DMS153 treated with DMSO at 0.1 percent for 48 hours (cell line): ENCODE measurements around the gene MS4A4E.
A peak's percentile ranks its signal among the peaks of the same experiment; 100 is the strongest.
"Not testable (repeated sequence)": the region's sequence is repeated elsewhere in the genome, so short reads cannot be mapped to it uniquely, and the experiment has no call there.

Experiments
- DNase-seq: peaks from one replicate; lab custom pipeline; 2025; ENCODE audit not compliant: unreplicated experiment; lab: John Stamatoyannopoulos, UW

MS4A4E gene

DNA sequence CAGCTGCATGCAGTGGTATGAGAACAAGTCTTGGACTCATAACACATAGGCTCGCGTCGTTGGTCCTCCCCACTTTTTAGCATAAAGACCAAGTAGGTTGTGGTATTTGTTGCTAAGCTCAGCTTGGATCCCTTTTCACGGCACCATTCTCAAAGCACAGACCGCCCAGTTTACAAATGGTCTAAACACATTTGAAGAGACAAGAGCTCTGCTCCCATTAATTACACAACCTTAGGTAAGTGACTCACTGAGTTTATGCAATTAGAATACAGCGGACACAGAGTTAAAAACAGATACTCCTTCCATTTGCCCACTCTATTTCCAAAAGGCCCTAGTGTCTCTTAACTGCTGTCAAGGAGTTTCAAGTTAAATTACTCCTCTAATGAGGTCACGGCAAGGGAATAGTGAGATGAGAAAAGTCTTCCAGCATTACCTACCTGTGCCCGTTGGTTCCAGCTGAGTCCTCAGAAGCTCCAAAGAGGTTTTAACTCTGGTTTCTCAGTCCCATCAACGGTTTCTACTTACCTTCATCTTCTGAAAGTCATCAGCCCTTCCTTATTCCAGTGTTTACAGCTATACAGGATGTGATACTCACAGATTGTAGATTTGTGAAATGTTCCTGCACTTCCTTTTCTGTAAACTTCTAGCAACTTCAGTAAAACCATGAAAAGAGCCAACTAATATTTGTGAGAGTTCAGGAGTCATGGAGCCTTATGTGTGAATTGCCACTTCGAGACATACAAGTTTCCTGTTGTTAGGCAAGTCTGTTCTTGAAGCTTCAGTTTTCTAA lies 60.2 kb downstream of the MS4A4E start, which contains the start of gene MS4A6A:
Gene MS4A6A (minus strand): TSS at position 543 of the 790 bp plus-strand sequence. CDS start 1,356 bp downstream, outside the sequence.
- DNase-seq: no peak

- no peak for DNase-seq
Measured at GRCh38 chr11:60175860-60176275, 67.1 kb downstream of the MS4A4E start.

GRCh38 chr11:60172011-60172410 lies 70.9 kb downstream of the MS4A4E start:
- no peak for DNase-seq

- DNase-seq: no peak
Measured at GRCh38 chr11:60170566-60170965, 72.4 kb downstream of the MS4A4E start.

- peak; percentile 34 for DNase-seq
Measured at GRCh38 chr11:60169264-60169915, 73.5 kb downstream of the MS4A4E start.

DNA sequence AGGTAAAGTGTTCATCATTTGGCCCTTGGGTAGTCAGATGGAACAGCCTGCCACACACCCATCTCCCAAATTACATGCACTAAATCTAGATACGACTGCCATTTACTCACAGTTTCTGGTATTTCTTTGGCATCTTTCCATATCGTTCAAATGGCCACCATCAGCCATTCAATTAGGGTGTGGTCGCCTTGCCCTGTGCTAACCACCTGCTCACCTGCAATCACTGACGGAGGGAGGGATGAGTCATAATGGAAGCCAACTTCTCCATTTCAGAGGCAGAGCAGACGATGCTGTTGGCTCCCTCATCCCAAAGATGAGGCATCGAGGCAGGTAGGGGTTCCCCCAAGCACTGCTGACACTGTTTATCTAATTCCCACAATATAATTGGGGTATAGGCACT lies 74.6 kb downstream of the MS4A4E start:
- no peak for DNase-seq

- no peak for DNase-seq
Measured at GRCh38 chr11:60165951-60166350, 77.0 kb downstream of the MS4A4E start.

GRCh38 chr11:60165538-60165937 lies 77.4 kb downstream of the MS4A4E start:
- DNase-seq: no peak

DNA sequence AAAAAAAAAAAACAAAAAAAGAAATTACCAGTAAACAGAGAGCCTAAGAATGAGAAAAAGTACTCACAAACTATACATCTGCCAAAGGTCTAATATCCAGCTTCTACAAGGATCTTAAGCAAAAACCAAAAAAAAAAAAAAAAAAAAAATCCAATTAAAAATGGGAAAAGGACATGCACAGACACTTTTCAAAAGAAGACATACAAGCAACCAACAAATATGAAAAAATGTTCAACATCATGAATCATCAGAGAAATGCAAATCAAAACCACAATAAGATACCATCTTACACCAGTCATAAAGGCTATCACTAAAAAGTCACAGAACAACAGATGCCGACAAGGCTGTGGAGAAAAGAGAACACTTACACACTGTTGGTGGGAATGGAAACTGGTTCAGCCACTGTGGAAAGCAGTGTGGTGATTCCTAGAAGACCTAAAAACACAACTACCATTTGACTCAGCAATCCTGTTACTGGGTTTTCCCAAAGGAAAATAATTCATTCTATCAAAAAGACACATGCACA lies 78.3 kb downstream of the MS4A4E start:
- no peak for DNase-seq

- no peak for DNase-seq
Measured at GRCh38 chr11:60161766-60162165, 81.2 kb downstream of the MS4A4E start.

GRCh38 chr11:60161107-60161506 lies 81.8 kb downstream of the MS4A4E start:
- no peak for DNase-seq

DNA sequence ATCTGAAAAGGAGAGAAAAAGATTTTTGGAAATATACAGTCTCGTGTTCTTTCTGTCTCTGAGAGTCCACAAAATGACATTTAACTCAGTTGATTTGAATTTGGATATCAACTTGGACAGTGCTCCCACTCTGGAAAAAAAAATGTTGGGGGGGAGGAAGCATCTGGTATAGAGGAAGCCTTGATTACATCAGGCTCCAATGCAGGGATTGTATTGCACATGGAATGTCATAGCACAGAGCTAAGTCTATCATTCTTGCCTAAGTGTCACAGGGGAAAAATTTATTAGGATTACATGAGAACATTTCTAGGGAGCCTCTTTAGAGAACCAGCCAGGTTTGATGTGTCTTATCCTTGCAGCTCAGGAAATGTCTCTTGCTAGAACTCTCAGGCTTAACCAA lies 83.1 kb downstream of the MS4A4E start:
- no peak for DNase-seq

DNA sequence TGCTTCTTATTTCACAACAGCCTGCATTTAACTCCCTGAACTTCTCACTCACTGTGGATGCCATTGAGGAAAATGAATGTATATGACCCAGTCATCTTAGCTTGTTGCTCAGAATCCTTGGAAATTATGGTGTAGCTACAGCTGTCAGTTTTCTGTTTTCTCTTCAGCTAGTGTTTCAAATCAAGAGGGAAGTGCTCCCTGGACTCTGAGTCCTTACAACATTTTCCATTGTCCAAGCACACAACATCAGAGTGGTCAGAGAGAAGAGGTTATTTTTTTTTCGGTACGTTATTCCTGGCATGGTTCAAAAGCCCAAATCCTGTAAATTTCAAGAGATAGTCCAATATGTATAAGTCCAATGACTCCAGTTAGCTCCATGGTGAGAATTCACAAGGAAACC lies 83.7 kb downstream of the MS4A4E start:
- DNase-seq: no peak

DNA sequence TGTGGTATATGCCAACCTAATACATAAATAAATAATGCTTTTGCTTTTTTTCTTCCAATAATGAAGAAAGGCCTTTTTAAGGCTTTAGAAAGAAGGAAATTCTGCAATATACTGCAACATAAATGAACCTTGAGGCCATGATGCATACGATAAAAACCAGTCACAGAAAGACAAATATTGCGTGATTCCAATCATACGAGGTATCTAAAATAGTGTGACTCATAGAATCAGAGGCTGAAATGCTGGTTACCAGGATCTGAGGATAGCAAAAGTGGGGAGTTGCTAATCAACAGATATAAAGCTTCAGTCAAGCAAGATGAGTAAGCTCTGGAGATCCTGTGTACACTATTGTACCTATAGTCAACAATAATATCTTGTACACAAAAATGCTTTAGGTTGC lies 84.3 kb downstream of the MS4A4E start:
- no peak for DNase-seq

DNA sequence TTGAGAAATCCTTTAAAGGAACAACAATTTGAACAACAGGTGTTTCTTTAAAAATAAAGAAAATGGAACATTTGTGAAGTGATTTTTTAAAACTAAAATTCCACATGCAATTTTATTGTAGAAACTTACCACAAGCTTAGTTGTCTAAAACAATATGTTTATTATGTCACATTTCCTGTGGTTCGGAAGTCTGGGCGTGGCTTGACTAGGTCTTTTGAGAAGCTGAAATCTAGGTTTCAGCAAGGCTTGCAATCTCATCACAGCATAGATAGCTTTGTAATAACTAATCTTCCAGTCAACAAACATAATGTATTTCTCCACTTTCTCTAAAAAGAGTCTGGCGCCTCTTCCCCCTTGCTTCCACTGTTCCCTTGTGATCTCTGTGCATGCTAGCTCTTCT lies 87.0 kb downstream of the MS4A4E start:
- DNase-seq: no peak

DNA sequence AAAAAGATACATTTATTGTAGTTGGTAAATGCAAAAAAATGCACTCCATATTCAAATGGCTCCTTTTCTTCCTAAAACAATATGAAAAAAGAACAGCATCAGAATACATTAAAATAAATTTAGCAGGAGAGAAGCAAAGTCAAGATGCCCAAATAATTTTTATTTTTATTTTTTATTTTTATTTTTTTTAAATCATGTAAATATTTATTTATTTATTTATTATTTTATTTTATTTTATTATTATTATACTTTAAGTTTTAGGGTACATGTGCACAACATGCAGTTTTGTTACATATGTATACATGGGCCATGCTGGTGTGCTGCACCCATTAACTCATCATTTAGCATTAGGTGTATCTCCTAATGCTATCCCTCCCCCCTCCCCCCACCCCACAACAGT lies 90.2 kb downstream of the MS4A4E start:
- not testable (repeated sequence) for DNase-seq

- no peak for DNase-seq
Measured at GRCh38 chr11:60150279-60150678, 92.7 kb downstream of the MS4A4E start.
